WTC11 (cell line): ENCODE data around the gene NR2F2.

Source experiments
- CREB1 ChIP-seq: sonication (generic); formaldehyde crosslinking; IDR thresholded peaks from 2 replicates; pipeline ENCODE4 v1.8.0; 2023; ENCODE audit warnings: mild to moderate bottlenecking, missing genetic modification reagents
- FOXJ3 ChIP-seq: sonication (generic); formaldehyde crosslinking; IDR thresholded peaks from 2 replicates; pipeline ENCODE4 v1.9.0; 2021; ENCODE audit warnings: missing genetic modification reagents, mild to moderate bottlenecking, borderline replicate concordance
- IRF1 ChIP-seq: sonication (generic); formaldehyde crosslinking; IDR thresholded peaks from 2 replicates; pipeline ENCODE4 v1.8.0; 2023; ENCODE audit warnings: missing genetic modification reagents
- MYBL2 ChIP-seq: sonication (generic); formaldehyde crosslinking; IDR thresholded peaks from 2 replicates; pipeline ENCODE4 v1.8.1; 2023; ENCODE audit warnings: mild to moderate bottlenecking, moderate library complexity, missing genetic modification reagents
- STAT6 ChIP-seq: sonication (generic); formaldehyde crosslinking; conservative IDR thresholded peaks from 2 replicates; pipeline ENCODE4 v1.8.1; 2023; ENCODE audit warnings: mild to moderate bottlenecking, low read depth, missing genetic modification reagents, moderate library complexity
- TF ChIP-seq, protein P1 (sequence below): fragments of 200-600 bp; IDR thresholded peaks from 2 replicates; pipeline ENCODE4 v1.8.0; 2022; ENCODE audit warnings: antibody characterized with exemption
- TF ChIP-seq, protein P2 (sequence below): sonication (generic); formaldehyde crosslinking; conservative IDR thresholded peaks from 2 replicates; pipeline ENCODE4 v1.8.1; 2022; ENCODE audit warnings: mild to moderate bottlenecking, missing genetic modification reagents
- TF ChIP-seq, protein P3 (sequence below): sonication (generic); formaldehyde crosslinking; IDR thresholded peaks from 2 replicates; pipeline ENCODE4 v1.8.1; 2023; ENCODE audit warnings: mild to moderate bottlenecking, missing genetic modification reagents, moderate library complexity
- TF ChIP-seq, protein P4 (sequence below): sonication (generic); formaldehyde crosslinking; IDR thresholded peaks from 2 replicates; pipeline ENCODE4 v1.8.0; 2022; ENCODE audit warnings: mild to moderate bottlenecking, missing genetic modification reagents

- TF ChIP-seq, protein P1, sequence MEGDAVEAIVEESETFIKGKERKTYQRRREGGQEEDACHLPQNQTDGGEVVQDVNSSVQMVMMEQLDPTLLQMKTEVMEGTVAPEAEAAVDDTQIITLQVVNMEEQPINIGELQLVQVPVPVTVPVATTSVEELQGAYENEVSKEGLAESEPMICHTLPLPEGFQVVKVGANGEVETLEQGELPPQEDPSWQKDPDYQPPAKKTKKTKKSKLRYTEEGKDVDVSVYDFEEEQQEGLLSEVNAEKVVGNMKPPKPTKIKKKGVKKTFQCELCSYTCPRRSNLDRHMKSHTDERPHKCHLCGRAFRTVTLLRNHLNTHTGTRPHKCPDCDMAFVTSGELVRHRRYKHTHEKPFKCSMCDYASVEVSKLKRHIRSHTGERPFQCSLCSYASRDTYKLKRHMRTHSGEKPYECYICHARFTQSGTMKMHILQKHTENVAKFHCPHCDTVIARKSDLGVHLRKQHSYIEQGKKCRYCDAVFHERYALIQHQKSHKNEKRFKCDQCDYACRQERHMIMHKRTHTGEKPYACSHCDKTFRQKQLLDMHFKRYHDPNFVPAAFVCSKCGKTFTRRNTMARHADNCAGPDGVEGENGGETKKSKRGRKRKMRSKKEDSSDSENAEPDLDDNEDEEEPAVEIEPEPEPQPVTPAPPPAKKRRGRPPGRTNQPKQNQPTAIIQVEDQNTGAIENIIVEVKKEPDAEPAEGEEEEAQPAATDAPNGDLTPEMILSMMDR: no peak
- TF ChIP-seq CREB1 (CRISPR knock-in tag) (no peak), MYBL2 (no peak), FOXJ3 (no peak), IRF1 (no peak), STAT6 (CRISPR knock-in tag) (no peak)
- TF ChIP-seq, protein P2, sequence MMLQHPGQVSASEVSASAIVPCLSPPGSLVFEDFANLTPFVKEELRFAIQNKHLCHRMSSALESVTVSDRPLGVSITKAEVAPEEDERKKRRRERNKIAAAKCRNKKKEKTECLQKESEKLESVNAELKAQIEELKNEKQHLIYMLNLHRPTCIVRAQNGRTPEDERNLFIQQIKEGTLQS (CRISPR knock-in tag): no peak
- TF ChIP-seq, protein P3, sequence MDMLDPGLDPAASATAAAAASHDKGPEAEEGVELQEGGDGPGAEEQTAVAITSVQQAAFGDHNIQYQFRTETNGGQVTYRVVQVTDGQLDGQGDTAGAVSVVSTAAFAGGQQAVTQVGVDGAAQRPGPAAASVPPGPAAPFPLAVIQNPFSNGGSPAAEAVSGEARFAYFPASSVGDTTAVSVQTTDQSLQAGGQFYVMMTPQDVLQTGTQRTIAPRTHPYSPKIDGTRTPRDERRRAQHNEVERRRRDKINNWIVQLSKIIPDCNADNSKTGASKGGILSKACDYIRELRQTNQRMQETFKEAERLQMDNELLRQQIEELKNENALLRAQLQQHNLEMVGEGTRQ (CRISPR knock-in tag): no peak
- TF ChIP-seq, protein P4, sequence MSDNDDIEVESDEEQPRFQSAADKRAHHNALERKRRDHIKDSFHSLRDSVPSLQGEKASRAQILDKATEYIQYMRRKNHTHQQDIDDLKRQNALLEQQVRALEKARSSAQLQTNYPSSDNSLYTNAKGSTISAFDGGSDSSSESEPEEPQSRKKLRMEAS (CRISPR knock-in tag): no peak
These were observed 26.9 kb upstream of the NR2F2 start for GRCh38 chr15:96303503-96304056.
